Kidney epithelial cell (primary cell): Measurements from ENCODE around the gene CENPW. TPM values are rescaled to one million over a fixed set of nuclear protein-coding genes. Genes with fewer than 3 reads are reported as not detected.

Source experiments
- DNase-seq: peaks from one replicate; pipeline ENCODE4 v3.0.0-alpha.2; 2010; ENCODE audit warnings: low read depth
- H3K27me3 ChIP-seq: 2 replicates; pipeline ENCODE4 v1.6.0; 2011; ENCODE audit warnings: low read length; ENCODE audit not compliant: control insufficient read depth, insufficient read depth
- H3K36me3 ChIP-seq: 2 replicates; pipeline ENCODE4 v1.5.1; 2011; ENCODE audit warnings: low read length; ENCODE audit not compliant: control insufficient read depth, insufficient read depth
- H3K4me3 ChIP-seq: 2 replicates; pipeline ENCODE4 v1.5.1; 2011; ENCODE audit warnings: low read depth, mild to moderate bottlenecking, control low read depth, low read length
- CTCF ChIP-seq: IDR thresholded peaks from 2 replicates; pipeline ENCODE4 v1.5.1; 2011; ENCODE audit warnings: mild to moderate bottlenecking, moderate library complexity, low read length, control low read depth, inconsistent platforms; ENCODE audit not compliant: insufficient read depth, poor library complexity, severe bottlenecking
- total RNA-seq: library from RNA; depleted of rRNA; stranded (reverse); fragments of >200 nt; gene quantifications from 2 replicates; pipeline ENCODE4 v1.2.3, GENCODE V29; 2015

CENPW gene
- total RNA-seq, 1 donor from 2014 or later = 5.7 TPM

DNA sequence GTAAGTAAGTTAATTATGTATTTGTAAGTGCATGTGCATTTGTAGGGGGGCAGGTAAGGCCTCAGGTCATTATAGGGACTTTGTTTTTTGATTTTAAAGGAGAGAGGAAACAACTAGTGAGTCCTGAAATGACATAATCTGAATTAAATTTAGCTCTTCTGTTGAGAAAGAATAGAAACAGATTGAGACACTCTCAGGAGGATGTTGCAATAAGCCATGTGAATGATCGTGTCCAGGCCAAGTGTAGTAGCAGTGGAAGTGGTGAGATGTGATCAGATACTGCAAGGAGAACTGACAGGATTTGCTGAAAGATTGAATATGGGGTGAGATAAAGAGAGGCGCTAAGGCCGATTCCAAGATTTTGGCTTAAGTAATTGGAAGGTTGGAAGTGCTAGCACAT is 2.6 kb upstream of the CENPW start:
- no peak for TF ChIP-seq CTCF
- no peak overlapping the region for H3K4me3 ChIP-seq
- no peaks in the 10 kb centered on the region for H3K27me3 ChIP-seq
- no peaks in the 10 kb centered on the region for H3K36me3 ChIP-seq
- DNase-seq = no peak

DNA sequence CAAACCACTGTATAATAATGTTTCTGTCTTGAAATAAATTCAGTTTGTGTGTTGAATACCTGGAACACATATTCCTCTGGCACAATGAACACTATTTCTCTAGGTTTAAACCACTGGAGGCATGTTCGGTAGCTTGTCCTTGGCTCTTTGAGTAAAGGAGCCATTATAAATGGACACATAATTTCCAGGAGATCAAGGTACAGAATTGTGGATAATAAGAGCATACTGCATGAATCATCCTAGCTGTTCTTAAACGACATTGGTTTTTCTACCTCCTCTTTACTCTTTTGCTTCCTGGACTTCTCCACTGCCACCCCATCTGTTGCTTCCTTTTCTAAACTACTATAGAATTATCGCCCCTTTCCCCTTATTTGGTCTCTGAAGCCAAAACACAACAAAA is 1.2 kb downstream of the CENPW start:
- H3K4me3 ChIP-seq = peak overlapping the region; percentile 69
- no peaks in the 10 kb centered on the region for H3K27me3 ChIP-seq
- H3K36me3 ChIP-seq = no peaks in the 10 kb centered on the region
- no peak for TF ChIP-seq CTCF
- DNase-seq = no peak

GRCh38 chr6:126344181-126344580 is 4.3 kb downstream of the CENPW start:
- no peaks in the 10 kb centered on the region for H3K36me3 ChIP-seq
- no peak for DNase-seq
- no peak overlapping the region for H3K4me3 ChIP-seq
- TF ChIP-seq CTCF = no peak
- no peaks in the 10 kb centered on the region for H3K27me3 ChIP-seq

- Histone ChIP-seq H3K36me3 (no peaks in the 10 kb centered on the region), H3K4me3 (no peak overlapping the region), H3K27me3 (no peaks in the 10 kb centered on the region)
- DNase-seq = no peak
- TF ChIP-seq CTCF = no peak
Observed at GRCh38 chr6:126351960-126352359, 12.0 kb downstream of the CENPW start.

DNA sequence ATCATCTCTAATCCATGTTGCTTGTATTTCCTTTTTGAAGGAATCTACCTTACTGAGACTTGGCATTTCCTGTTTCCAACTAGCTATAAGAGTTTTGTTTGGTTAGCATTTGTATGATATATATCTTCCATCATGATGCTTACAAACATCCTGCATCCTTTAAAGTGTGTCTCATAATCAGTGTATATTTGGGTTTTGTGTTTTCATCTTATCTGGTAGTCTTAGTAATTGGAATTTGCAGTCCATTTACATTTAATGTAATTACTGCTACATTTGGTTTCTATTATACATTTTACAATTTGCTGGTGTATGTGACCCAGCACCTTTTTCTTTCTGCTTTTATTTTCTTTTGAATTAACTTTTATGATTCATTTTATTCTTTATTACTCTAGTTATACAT is 12.6 kb downstream of the CENPW start:
- no peak for TF ChIP-seq CTCF
- H3K36me3 ChIP-seq = no peaks in the 10 kb centered on the region
- no peaks in the 10 kb centered on the region for H3K27me3 ChIP-seq
- H3K4me3 ChIP-seq = no peak overlapping the region
- no peak for DNase-seq

DNA sequence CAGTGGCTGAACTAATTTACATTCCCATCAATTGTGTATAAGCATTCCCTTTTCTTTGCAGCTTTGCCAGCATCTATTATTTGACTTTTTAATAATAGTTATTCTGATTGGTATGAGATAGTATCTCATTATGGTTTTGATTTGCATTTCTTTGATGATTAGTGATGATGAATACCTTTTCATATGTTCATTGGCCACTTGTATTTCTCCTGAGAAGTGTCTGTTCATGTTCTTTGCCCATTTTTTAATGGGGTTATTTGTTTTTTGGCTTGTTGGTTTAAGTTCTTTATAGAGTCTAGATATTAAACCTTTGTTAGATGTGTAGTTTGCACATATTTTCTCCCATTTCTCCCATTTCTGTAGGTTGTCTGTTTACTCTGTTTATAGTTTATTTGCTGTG is 16.6 kb downstream of the CENPW start:
- no peak for DNase-seq
- H3K36me3 ChIP-seq = no peaks in the 10 kb centered on the region
- no peak for TF ChIP-seq CTCF
- no peak overlapping the region for H3K4me3 ChIP-seq
- no peaks in the 10 kb centered on the region for H3K27me3 ChIP-seq
